Measurements from ENCODE around the gene CCDC51. TPM values are rescaled to one million over a fixed set of nuclear protein-coding genes. Genes with fewer than 3 reads are reported as not detected.

CCDC51 gene
- total and polyA plus RNA-seq, 2 of the 13 experiments (the other 11 are each of a cell fraction or from before 2014, with no cell fraction given) = 18.1 to 29.4 TPM

DNA sequence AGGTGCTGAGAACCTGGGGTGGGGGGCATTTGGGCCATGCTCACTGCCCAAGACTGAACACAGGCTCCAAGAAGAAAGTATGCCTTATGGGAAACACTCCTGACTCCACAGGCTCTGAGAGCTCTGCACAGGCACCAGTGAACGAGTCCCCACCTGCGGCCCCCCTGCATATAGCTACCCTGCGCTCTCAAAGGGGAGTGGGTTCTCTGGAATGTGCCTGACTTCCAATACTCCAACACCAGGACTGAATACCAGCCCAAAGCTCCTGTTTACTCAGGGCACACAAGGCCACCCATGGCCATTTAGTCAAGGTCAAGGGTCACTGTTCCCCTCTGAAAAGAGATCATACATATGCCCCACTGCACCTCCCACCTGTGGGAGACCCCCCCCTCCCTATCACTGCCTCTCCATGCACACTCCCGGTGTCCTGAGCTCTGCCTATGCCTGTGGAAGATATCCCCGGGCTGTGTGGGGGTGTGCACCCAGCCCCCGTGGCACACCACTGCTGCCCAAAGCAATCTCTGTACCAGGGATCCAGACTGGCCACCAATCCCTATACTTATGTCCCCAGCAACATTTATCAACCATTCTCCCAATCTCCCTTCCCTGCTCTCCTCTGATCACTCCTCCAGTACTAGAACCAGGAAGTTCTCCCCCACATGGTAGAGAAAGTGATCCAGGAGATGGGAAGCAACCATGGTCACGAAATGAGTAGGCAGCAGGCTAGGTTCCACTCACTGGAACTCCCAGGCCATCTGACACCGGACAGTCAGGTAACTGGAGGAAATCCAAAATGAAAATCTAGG, 8.5 kb downstream of the CCDC51 start (continued):
- TF ChIP-seq, protein P1, sequence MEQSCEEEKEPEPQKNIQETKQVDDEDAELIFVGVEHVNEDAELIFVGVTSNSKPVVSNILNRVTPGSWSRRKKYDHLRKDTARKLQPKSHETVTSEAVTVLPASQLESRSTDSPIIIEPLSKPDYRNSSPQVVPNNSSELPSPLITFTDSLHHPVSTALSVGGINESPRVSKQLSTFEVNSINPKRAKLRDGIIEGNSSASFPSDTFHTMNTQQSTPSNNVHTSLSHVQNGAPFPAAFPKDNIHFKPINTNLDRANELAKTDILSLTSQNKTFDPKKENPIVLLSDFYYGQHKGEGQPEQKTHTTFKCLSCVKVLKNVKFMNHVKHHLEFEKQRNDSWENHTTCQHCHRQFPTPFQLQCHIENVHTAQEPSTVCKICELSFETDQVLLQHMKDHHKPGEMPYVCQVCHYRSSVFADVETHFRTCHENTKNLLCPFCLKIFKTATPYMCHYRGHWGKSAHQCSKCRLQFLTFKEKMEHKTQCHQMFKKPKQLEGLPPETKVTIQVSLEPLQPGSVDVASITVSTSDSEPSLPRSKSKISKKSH (CRISPR knock-in tag; IDR thresholded peaks at IDR 0.05; ENCODE audit: borderline replicate concordance) = 0 out of 2 replicates have a peak, but pooled peaks have one; percentile 21
- TF ChIP-seq ZNF180 (CRISPR knock-in tag; IDR thresholded peaks at IDR 0.05; ENCODE audit: borderline replicate concordance, low read depth) = no peak
- TF ChIP-seq, protein P2, sequence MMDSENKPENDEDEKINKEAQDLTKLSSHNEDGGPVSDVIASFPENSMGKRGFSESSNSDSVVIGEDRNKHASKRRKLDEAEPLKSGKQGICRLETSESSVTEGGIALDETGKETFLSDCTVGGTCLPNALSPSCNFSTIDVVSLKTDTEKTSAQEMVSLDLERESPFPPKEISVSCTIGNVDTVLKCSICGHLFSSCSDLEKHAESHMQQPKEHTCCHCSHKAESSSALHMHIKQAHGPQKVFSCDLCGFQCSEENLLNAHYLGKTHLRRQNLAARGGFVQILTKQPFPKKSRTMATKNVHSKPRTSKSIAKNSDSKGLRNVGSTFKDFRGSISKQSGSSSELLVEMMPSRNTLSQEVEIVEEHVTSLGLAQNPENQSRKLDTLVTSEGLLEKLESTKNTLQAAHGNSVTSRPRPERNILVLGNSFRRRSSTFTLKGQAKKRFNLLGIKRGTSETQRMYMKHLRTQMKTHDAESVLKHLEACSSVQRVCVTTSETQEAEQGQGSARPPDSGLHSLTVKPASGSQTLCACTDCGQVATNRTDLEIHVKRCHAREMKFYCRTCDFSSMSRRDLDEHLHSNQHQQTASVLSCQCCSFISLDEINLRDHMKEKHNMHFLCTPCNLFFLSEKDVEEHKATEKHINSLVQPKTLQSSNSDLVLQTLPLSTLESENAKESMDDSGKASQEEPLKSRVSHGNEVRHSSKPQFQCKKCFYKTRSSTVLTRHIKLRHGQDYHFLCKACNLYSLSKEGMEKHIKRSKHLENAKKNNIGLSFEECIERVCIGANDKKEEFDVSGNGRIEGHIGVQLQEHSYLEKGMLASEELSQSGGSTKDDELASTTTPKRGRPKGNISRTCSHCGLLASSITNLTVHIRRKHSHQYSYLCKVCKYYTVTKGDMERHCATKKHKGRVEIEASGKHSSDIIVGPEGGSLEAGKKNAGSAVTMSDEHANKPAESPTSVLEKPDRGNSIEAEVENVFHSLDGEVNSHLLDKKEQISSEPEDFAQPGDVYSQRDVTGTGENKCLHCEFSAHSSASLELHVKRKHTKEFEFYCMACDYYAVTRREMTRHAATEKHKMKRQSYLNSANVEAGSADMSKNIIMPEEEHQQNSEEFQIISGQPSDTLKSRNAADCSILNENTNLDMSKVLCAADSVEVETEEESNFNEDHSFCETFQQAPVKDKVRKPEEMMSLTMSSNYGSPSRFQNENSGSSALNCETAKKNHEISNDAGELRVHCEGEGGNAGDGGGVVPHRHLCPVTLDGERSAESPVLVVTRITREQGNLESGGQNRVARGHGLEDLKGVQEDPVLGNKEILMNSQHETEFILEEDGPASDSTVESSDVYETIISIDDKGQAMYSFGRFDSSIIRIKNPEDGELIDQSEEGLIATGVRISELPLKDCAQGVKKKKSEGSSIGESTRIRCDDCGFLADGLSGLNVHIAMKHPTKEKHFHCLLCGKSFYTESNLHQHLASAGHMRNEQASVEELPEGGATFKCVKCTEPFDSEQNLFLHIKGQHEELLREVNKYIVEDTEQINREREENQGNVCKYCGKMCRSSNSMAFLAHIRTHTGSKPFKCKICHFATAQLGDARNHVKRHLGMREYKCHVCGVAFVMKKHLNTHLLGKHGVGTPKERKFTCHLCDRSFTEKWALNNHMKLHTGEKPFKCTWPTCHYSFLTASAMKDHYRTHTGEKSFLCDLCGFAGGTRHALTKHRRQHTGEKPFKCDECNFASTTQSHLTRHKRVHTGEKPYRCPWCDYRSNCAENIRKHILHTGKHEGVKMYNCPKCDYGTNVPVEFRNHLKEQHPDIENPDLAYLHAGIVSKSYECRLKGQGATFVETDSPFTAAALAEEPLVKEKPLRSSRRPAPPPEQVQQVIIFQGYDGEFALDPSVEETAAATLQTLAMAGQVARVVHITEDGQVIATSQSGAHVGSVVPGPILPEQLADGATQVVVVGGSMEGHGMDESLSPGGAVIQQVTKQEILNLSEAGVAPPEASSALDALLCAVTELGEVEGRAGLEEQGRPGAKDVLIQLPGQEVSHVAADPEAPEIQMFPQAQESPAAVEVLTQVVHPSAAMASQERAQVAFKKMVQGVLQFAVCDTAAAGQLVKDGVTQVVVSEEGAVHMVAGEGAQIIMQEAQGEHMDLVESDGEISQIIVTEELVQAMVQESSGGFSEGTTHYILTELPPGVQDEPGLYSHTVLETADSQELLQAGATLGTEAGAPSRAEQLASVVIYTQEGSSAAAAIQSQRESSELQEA (CRISPR knock-in tag; IDR thresholded peaks at IDR 0.05; ENCODE audit: not compliant biosample characterization) = no peak
- TF ChIP-seq XBP1 (CRISPR knock-in tag; IDR thresholded peaks at IDR 0.05) = no peak
- no peak for TF ChIP-seq DR1 (CRISPR knock-in tag; IDR thresholded peaks at IDR 0.05)
- peak; percentile 72; the same call in 1 of the 2 replicates for TF ChIP-seq HOXD1 (CRISPR knock-in tag; IDR thresholded peaks at IDR 0.05)
- peak; percentile 78 for TF ChIP-seq CBFB (CRISPR knock-in tag; IDR thresholded peaks at IDR 0.05)
- peak; percentile 19; the same call in 1 of the 2 replicates for TF ChIP-seq BHLHE40 (IDR thresholded peaks at IDR 0.05; ENCODE audit: low read length)
- TF ChIP-seq, protein P3, sequence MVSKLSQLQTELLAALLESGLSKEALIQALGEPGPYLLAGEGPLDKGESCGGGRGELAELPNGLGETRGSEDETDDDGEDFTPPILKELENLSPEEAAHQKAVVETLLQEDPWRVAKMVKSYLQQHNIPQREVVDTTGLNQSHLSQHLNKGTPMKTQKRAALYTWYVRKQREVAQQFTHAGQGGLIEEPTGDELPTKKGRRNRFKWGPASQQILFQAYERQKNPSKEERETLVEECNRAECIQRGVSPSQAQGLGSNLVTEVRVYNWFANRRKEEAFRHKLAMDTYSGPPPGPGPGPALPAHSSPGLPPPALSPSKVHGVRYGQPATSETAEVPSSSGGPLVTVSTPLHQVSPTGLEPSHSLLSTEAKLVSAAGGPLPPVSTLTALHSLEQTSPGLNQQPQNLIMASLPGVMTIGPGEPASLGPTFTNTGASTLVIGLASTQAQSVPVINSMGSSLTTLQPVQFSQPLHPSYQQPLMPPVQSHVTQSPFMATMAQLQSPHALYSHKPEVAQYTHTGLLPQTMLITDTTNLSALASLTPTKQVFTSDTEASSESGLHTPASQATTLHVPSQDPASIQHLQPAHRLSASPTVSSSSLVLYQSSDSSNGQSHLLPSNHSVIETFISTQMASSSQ (IDR thresholded peaks at IDR 0.05; ENCODE audit: low read depth) = 0 out of 2 replicates have a peak, but pooled peaks have one; percentile 44
- TF ChIP-seq, protein P3 (CRISPR knock-in tag; IDR thresholded peaks at IDR 0.05; ENCODE audit: borderline replicate concordance) = peak; percentile 72; the same call in 1 of the 2 replicates
- TF ChIP-seq KLF9 (CRISPR knock-in tag; IDR thresholded peaks at IDR 0.05; ENCODE audit: low read depth) = no peak
- TF ChIP-seq, protein P4, sequence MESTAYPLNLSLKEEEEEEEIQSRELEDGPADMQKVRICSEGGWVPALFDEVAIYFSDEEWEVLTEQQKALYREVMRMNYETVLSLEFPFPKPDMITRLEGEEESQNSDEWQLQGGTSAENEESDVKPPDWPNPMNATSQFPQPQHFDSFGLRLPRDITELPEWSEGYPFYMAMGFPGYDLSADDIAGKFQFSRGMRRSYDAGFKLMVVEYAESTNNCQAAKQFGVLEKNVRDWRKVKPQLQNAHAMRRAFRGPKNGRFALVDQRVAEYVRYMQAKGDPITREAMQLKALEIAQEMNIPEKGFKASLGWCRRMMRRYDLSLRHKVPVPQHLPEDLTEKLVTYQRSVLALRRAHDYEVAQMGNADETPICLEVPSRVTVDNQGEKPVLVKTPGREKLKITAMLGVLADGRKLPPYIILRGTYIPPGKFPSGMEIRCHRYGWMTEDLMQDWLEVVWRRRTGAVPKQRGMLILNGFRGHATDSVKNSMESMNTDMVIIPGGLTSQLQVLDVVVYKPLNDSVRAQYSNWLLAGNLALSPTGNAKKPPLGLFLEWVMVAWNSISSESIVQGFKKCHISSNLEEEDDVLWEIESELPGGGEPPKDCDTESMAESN (CRISPR knock-in tag; conservative IDR thresholded peaks at IDR 0.05) = 0 out of 2 replicates have a peak, but pooled peaks have one; percentile 48

Measured in HepG2 (cell line).